SK-N-SH (cell line): ENCODE data around the gene DERL2. TPM values are rescaled to one million over a fixed set of nuclear protein-coding genes. Genes with fewer than 3 reads are reported as not detected.

Experiments used
- CTCF ChIA-PET: fragments of 300-600, 350-600 bp; formaldehyde crosslinking; extraction: SDS; loops from one replicate; lab custom pipeline; 2021; lab: Yijun Ruan, JAX
- POLR2A ChIA-PET: fragments of 350-600 bp; sonication (Branson Sonifier 250); formaldehyde crosslinking; extraction: SDS; loops from one replicate; lab custom pipeline; 2020; ENCODE audit warnings: antibody characterized with exemption, inconsistent platforms; lab: Yijun Ruan, JAX
- DNase-seq: peaks from one replicate; pipeline ENCODE4 v3.0.0; 2012
- H2AFZ ChIP-seq: fragments of 200-600 bp; sonication (generic); 2 replicates; pipeline ENCODE4 v1.8.1; 2016; ENCODE audit warnings: antibody characterized with exemption, mild to moderate bottlenecking, low read depth
- H3F3A ChIP-seq: fragments of 200-600 bp; sonication (generic); replicated peaks from 2 replicates; pipeline ENCODE3; 2016; ENCODE audit warnings: antibody characterized with exemption, mild to moderate bottlenecking; ENCODE audit not compliant: insufficient read depth
- H3K27ac ChIP-seq, 2 experiments: fragments of 200-500 bp in 1 of 2; fragments of 200-600 bp in 1 of 2; sonication (Bioruptor generic) in 1 of 2; sonication (generic), shearing (Covaris generic) in 1 of 2; 2 replicates each; pipeline versions ENCODE4 v1.5.1 to v1.6.1; 2014 to 2016; ENCODE audit warnings: low read depth in 2 of 2, inconsistent platforms in 1 of 2, low read length in 1 of 2, mild to moderate bottlenecking in 1 of 2, mixed read lengths in 1 of 2
- H3K27me3 ChIP-seq: fragments of 200-600 bp; sonication (generic), shearing (Covaris generic); 2 replicates; pipeline ENCODE4 v1.6.1; 2016; ENCODE audit warnings: mixed run types; ENCODE audit not compliant: insufficient read depth
- H3K36me3 ChIP-seq, 2 experiments: fragments of 200-500 bp in 1 of 2; fragments of 200-600 bp in 1 of 2; sonication (Bioruptor generic) in 1 of 2; sonication (generic) in 1 of 2; replicated peaks in 1 of 2; 2 replicates each; pipeline versions ENCODE3 to v1.5.1; 2014 to 2016; ENCODE audit warnings: low read length in 1 of 2, mild to moderate bottlenecking in 1 of 2; ENCODE audit not compliant: insufficient read depth in 2 of 2, control insufficient read depth in 1 of 2
- H3K4me1 ChIP-seq, 2 experiments: fragments of 200-500 bp in 1 of 2; fragments of 200-600 bp in 1 of 2; sonication (Bioruptor generic) in 1 of 2; sonication (generic), shearing (Covaris generic) in 1 of 2; 2 replicates each; pipeline versions ENCODE4 v1.5.1 to v1.6.1; 2014 to 2016; ENCODE audit warnings: low read depth in 1 of 2, low read length in 1 of 2, mixed run types in 1 of 2; ENCODE audit not compliant: insufficient read depth in 2 of 2, control insufficient read depth in 1 of 2
- H3K4me2 ChIP-seq: fragments of 200-600 bp; sonication (generic), shearing (Covaris generic); 2 replicates; pipeline ENCODE4 v1.6.1; 2017; ENCODE audit warnings: mixed run types
- H3K4me3 ChIP-seq, 2 experiments: fragments of 200-500 bp in 1 of 2; fragments of 200-600 bp in 1 of 2; sonication (Bioruptor generic) in 1 of 2; sonication (generic), shearing (Covaris generic) in 1 of 2; 2 replicates each; pipeline versions ENCODE4 v1.5.1 to v1.8.1; 2014 to 2016; ENCODE audit warnings: low read depth in 2 of 2, inconsistent platforms in 1 of 2, low read length in 1 of 2, mild to moderate bottlenecking in 1 of 2, mixed read lengths in 1 of 2, moderate library complexity in 1 of 2
- H3K79me2 ChIP-seq: fragments of 200-600 bp; sonication (generic); 2 replicates; pipeline ENCODE4 v1.8.1; 2017; ENCODE audit warnings: mild to moderate bottlenecking; ENCODE audit not compliant: insufficient read depth
- H3K9ac ChIP-seq: fragments of 200-600 bp; sonication (generic); 2 replicates; pipeline ENCODE4 v1.6.1; 2017; ENCODE audit warnings: mixed run types
- H3K9me2 ChIP-seq: fragments of 200-600 bp; sonication (generic); 2 replicates; pipeline ENCODE4 v1.6.1; 2017; ENCODE audit warnings: mixed run types
- H3K9me3 ChIP-seq: fragments of 200-600 bp; sonication (generic); 2 replicates; pipeline ENCODE4 v1.6.1; 2017; ENCODE audit warnings: mixed run types, mild to moderate bottlenecking, moderate library complexity
- H4K20me1 ChIP-seq: fragments of 200-600 bp; sonication (generic); 2 replicates; pipeline ENCODE4 v1.6.1; 2017; ENCODE audit warnings: mild to moderate bottlenecking, mixed run types; ENCODE audit not compliant: insufficient read depth
- EP300 ChIP-seq, 2 experiments: IDR thresholded peaks; 2 replicates each; pipeline versions ENCODE4 v1.4.0 to v1.6.1; 2012; ENCODE audit warnings: borderline replicate concordance in 1 of 2, low read depth in 1 of 2, low read length in 1 of 2
- EZH2phosphoT487 ChIP-seq: fragments of 200-600 bp; sonication (generic); IDR thresholded peaks from 2 replicates; pipeline ENCODE4 v1.6.1; 2017; ENCODE audit warnings: low read depth, mixed run types, mild to moderate bottlenecking, antibody characterized with exemption, moderate library complexity, borderline replicate concordance
- FOSL2 ChIP-seq: IDR thresholded peaks from 2 replicates; pipeline ENCODE4 v1.4.0; 2012; ENCODE audit warnings: low read depth, mild to moderate bottlenecking, moderate library complexity, borderline replicate concordance
- FOXJ3 ChIP-seq: sonication (generic); formaldehyde crosslinking; IDR thresholded peaks from 2 replicates; pipeline ENCODE4 v1.5.1; 2020; ENCODE audit warnings: mild to moderate bottlenecking, missing genetic modification reagents
- GABPA ChIP-seq: IDR thresholded peaks from 2 replicates; pipeline ENCODE4 v1.4.0; 2012; ENCODE audit warnings: low read depth, mild to moderate bottlenecking
- GATA2 ChIP-seq: sonication (generic); formaldehyde crosslinking; IDR thresholded peaks from 2 replicates; pipeline ENCODE4 v1.5.0; 2020; ENCODE audit warnings: mild to moderate bottlenecking, missing genetic modification reagents
- MXI1 ChIP-seq: IDR thresholded peaks from 2 replicates; pipeline ENCODE4 v1.6.1; 2012; ENCODE audit warnings: mild to moderate bottlenecking, low read depth, low read length, improper control_type of control experiment
- NFIC ChIP-seq: IDR thresholded peaks from 2 replicates; pipeline ENCODE4 v1.4.0; 2012; ENCODE audit warnings: borderline replicate concordance
- NRF1 ChIP-seq: IDR thresholded peaks from 2 replicates; pipeline ENCODE4 v1.6.1; 2012; ENCODE audit warnings: low read depth, mild to moderate bottlenecking, low read length
- POLR2AphosphoS5 ChIP-seq: IDR thresholded peaks from 2 replicates; pipeline ENCODE4 v1.6.1; 2012; ENCODE audit warnings: low read depth, low read length
- RAD21 ChIP-seq: IDR thresholded peaks from 2 replicates; pipeline ENCODE4 v1.6.1; 2012; ENCODE audit warnings: mild to moderate bottlenecking, low read length
- RCOR1 ChIP-seq: fragments of 150-350 bp; IDR thresholded peaks from 2 replicates; pipeline ENCODE4 v1.6.1; 2017; ENCODE audit warnings: antibody characterized with exemption, low read length
- RFX5 ChIP-seq: IDR thresholded peaks from 2 replicates; pipeline ENCODE4 v1.6.1; 2012; ENCODE audit warnings: mild to moderate bottlenecking, improper control_type of control experiment, low read length
- SIN3A ChIP-seq: IDR thresholded peaks from 2 replicates; pipeline ENCODE4 v1.6.1; 2012; ENCODE audit warnings: low read depth, mild to moderate bottlenecking, low read length, moderate library complexity, borderline replicate concordance
- TAF1 ChIP-seq: IDR thresholded peaks from 2 replicates; pipeline ENCODE4 v1.6.1; 2012; ENCODE audit warnings: low read depth, mild to moderate bottlenecking, low read length, moderate library complexity, borderline replicate concordance
- TCF12 ChIP-seq: IDR thresholded peaks from 2 replicates; pipeline ENCODE4 v1.4.0; 2012
- TEAD4 ChIP-seq: IDR thresholded peaks from 2 replicates; pipeline ENCODE4 v1.4.0; 2012; ENCODE audit warnings: mild to moderate bottlenecking, borderline replicate concordance; ENCODE audit not compliant: insufficient read depth
- YY1 ChIP-seq: IDR thresholded peaks from 2 replicates; pipeline ENCODE4 v1.4.0; 2012; ENCODE audit warnings: low read depth, mild to moderate bottlenecking
- WGBS: methylation state at CpG from one replicate; pipeline ENCODE4 v1.1.6; 2017; ENCODE audit warnings: low lambda C conversion rate; 5-methylcytosine and 5-hydroxymethylcytosine counted together
- polyA plus RNA-seq, 3 experiments: library from polyadenylated mRNA; depleted of rRNA; stranded (reverse); fragments of >200 nt; gene quantifications; 2 replicates each; pipeline ENCODE4 v1.2.3, GENCODE V29; 2012
- TF ChIP-seq, protein P1 (sequence below): IDR thresholded peaks from 2 replicates; pipeline ENCODE4 v1.4.0; 2012; ENCODE audit warnings: low read depth, borderline replicate concordance
- TF ChIP-seq, protein P2 (sequence below): IDR thresholded peaks from 2 replicates; pipeline ENCODE4; 2012
- TF ChIP-seq, protein P3 (sequence below): IDR thresholded peaks from 2 replicates; pipeline ENCODE4 v1.4.0; 2012; ENCODE audit warnings: low read depth, borderline replicate concordance
- TF ChIP-seq, protein P4 (sequence below): fragments of 150-350 bp; IDR thresholded peaks from 2 replicates; pipeline ENCODE4 v1.6.1; 2016; ENCODE audit warnings: mild to moderate bottlenecking, low read depth, low read length

Gene DERL2
- polyA plus RNA-seq, 1 of the 3 experiments (the other 2 are of a cell fraction) = 42.5 TPM

DNA sequence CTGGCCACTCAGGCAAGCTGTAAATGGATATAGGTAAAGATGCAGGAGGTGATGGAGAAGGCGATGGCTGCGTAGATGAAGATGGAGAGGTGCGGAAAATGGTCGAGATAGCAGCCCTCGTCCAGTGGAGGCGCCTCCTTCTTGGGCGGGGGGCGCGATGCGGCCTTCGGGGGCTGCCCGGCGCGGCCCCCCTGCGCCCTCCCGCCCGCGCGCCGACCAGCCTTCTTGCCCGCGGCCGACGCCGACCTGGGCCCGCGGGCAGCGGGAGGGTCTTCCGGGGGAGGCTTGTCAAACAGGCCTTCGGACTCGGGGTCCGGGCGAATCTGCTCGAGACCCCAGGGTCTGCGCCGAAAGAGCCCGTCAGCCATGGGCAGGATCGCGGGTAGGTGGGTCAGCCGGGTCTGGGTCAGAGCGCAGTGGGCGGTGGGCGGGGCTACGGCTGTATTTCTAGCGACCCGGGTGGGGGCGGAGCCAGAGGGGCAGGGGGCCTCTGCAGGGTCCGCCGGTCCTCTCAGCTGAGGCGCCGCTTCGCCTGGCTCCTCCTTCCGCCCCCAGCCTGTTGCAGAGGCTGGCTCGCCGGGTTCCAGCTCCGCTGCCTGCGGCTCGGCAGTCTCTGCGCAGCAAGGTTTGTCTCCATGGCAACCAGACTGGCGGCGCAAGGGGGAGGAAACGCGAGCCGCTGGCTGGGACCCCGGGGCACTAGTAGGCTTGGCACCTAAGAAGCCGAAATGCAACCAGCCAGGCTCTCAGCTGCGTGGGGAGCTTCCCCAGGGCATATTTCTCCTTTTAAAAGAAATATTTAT is 14.8 kb upstream of the DERL2 start:
- peak overlapping the region; percentile 70 to 83 for H3K27ac ChIP-seq
- H3K9ac ChIP-seq = peak overlapping the region; percentile 66
- peaks cover 12% of the 10 kb centered on the region for H3K79me2 ChIP-seq
- ChIA-PET CTCF (interaction anchor here (1.0 to 2.1 kb wide), 6 partner anchors 12 to 44 kb away, joined by 3 to 7 read pairs (median 3); partner anchors contain the start of genes DERL2 and MIS12), POLR2A (interaction anchor here (1.0 to 3.2 kb wide), 4 partner anchors 9 to 32 kb away, joined by 6 to 46 read pairs (median 10); partner anchors contain the start of genes DERL2, DHX33 and MIS12)
- H3K4me3 ChIP-seq = peak overlapping the region; percentile 65 to 78
- H3K4me2 ChIP-seq = peak overlapping the region; percentile 88
- H4K20me1 ChIP-seq = no peaks in the 10 kb centered on the region
- no peaks in the 10 kb centered on the region for H3K36me3 ChIP-seq
- H3K4me1 ChIP-seq = peaks cover 0 to 10% of the 10 kb centered on the region in 2 experiments; a peak in 2 of 4 replicates
- peaks cover 7% of the 10 kb centered on the region for H3F3A ChIP-seq
- peak; percentile 99 for DNase-seq
- no peak for TF ChIP-seq EZH2phosphoT487
- TF ChIP-seq MXI1 = peak; percentile 59; the same call in 1 of the 2 replicates
- 0 out of 2 replicates have a peak, but pooled peaks have one; percentile 9 for TF ChIP-seq RAD21
- peak; percentile 17; the same call in 1 of the 2 replicates for TF ChIP-seq SIN3A
- peak; percentile 58 for TF ChIP-seq NRF1
- TF ChIP-seq TEAD4 = no peak
- peak; percentile 73 for TF ChIP-seq POLR2AphosphoS5
- TF ChIP-seq TAF1 = peak; percentile 57; the same call in 1 of the 2 replicates
- TF ChIP-seq RCOR1 = no peak
- H3K9me3 ChIP-seq = no peaks in the 10 kb centered on the region
- no peaks in the 10 kb centered on the region for H3K9me2 ChIP-seq
- H2AFZ ChIP-seq = peak overlapping the region; percentile 86
- no peaks in the 10 kb centered on the region for H3K27me3 ChIP-seq
- WGBS = 2% methylated on average over 22 of the region's 67 CpGs

DNA sequence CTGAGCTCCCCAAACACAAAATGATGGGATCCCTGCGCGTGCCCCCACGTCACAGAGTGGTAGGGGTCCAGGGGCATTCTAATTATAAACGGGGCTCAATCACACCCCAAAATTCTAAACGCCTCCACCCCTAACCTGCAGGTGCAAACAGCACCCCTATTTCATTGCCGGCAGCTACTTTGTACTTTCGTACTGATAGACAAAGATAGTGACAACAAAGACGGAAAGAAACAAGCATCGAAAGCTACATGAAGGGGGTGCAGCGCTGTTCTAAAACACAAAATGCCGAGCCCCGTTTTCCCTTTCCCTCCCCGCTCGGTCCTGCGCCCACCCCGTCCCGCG is 14.2 kb upstream of the DERL2 start:
- peaks cover 12% of the 10 kb centered on the region for H3K79me2 ChIP-seq
- 2% methylated on average over 18 of the region's 18 CpGs for WGBS
- H3K4me2 ChIP-seq = peak overlapping the region; percentile 88
- POLR2A ChIA-PET = interaction anchor here (1.7 to 3.2 kb wide), 2 partner anchors 13 to 32 kb away, joined by 14 to 46 read pairs; partner anchors contain the start of genes DERL2, DHX33 and MIS12
- peaks cover 7% of the 10 kb centered on the region for H3F3A ChIP-seq
- no peaks in the 10 kb centered on the region for H3K9me3 ChIP-seq
- peaks cover 0 to 10% of the 10 kb centered on the region in 2 experiments; a peak in 2 of 4 replicates for H3K4me1 ChIP-seq
- H3K27me3 ChIP-seq = no peaks in the 10 kb centered on the region
- TF ChIP-seq, protein P1, sequence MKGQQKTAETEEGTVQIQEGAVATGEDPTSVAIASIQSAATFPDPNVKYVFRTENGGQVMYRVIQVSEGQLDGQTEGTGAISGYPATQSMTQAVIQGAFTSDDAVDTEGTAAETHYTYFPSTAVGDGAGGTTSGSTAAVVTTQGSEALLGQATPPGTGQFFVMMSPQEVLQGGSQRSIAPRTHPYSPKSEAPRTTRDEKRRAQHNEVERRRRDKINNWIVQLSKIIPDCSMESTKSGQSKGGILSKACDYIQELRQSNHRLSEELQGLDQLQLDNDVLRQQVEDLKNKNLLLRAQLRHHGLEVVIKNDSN = no peak
- no peak for TF ChIP-seq TCF12
- TF ChIP-seq, protein P2, sequence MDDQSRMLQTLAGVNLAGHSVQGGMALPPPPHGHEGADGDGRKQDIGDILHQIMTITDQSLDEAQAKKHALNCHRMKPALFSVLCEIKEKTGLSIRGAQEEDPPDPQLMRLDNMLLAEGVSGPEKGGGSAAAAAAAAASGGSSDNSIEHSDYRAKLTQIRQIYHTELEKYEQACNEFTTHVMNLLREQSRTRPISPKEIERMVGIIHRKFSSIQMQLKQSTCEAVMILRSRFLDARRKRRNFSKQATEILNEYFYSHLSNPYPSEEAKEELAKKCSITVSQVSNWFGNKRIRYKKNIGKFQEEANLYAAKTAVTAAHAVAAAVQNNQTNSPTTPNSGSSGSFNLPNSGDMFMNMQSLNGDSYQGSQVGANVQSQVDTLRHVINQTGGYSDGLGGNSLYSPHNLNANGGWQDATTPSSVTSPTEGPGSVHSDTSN = no peak
- TF ChIP-seq, protein P3, sequence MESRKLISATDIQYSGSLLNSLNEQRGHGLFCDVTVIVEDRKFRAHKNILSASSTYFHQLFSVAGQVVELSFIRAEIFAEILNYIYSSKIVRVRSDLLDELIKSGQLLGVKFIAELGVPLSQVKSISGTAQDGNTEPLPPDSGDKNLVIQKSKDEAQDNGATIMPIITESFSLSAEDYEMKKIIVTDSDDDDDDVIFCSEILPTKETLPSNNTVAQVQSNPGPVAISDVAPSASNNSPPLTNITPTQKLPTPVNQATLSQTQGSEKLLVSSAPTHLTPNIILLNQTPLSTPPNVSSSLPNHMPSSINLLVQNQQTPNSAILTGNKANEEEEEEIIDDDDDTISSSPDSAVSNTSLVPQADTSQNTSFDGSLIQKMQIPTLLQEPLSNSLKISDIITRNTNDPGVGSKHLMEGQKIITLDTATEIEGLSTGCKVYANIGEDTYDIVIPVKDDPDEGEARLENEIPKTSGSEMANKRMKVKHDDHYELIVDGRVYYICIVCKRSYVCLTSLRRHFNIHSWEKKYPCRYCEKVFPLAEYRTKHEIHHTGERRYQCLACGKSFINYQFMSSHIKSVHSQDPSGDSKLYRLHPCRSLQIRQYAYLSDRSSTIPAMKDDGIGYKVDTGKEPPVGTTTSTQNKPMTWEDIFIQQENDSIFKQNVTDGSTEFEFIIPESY = no peak
- TF ChIP-seq FOXJ3 (CRISPR knock-in tag) = no peak
- TF ChIP-seq GATA2 (CRISPR knock-in tag) = no peak
- TF ChIP-seq FOSL2 = no peak
- TF ChIP-seq GABPA = no peak
- TF ChIP-seq, protein P4, sequence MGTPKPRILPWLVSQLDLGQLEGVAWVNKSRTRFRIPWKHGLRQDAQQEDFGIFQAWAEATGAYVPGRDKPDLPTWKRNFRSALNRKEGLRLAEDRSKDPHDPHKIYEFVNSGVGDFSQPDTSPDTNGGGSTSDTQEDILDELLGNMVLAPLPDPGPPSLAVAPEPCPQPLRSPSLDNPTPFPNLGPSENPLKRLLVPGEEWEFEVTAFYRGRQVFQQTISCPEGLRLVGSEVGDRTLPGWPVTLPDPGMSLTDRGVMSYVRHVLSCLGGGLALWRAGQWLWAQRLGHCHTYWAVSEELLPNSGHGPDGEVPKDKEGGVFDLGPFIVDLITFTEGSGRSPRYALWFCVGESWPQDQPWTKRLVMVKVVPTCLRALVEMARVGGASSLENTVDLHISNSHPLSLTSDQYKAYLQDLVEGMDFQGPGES = no peak
- TF ChIP-seq YY1 = no peak
- no peak for TF ChIP-seq EZH2phosphoT487
- no peak for TF ChIP-seq RFX5
- TF ChIP-seq NRF1 = no peak
- no peak for TF ChIP-seq EP300 (IDR thresholded peaks at IDR 0.05; ENCODE audit: borderline replicate concordance in 1 of 2, low read depth in 1 of 2, low read length in 1 of 2)
- TF ChIP-seq NFIC = no peak
- no peak for TF ChIP-seq RCOR1
- no peaks in the 10 kb centered on the region for H3K9me2 ChIP-seq
- H3K9ac ChIP-seq = peak overlapping the region; percentile 66
- H3K36me3 ChIP-seq = no peaks in the 10 kb centered on the region
- no peaks in the 10 kb centered on the region for H4K20me1 ChIP-seq
- no peak for DNase-seq
- peak overlapping the region; percentile 65 to 78 for H3K4me3 ChIP-seq
- peak overlapping the region; percentile 86; the same call in 1 of the 2 replicates for H2AFZ ChIP-seq
- CTCF ChIA-PET = interaction anchor here (1.0 to 2.1 kb wide), 7 partner anchors 12 to 61 kb away, joined by 3 to 7 read pairs (median 3); partner anchors contain the start of genes C1QBP, DERL2 and MIS12
- peak overlapping the region; percentile 70 to 73; a peak in 3 of 4 replicates for H3K27ac ChIP-seq
